Smooth muscle cell (in vitro differentiated cells): ENCODE results near the gene CADM3. TPM values are rescaled to one million over a fixed set of nuclear protein-coding genes. Genes with fewer than 3 reads are reported as not detected.

Experiments used
- DNase-seq: peaks from one replicate; lab custom pipeline; 2025; ENCODE audit not compliant: unreplicated experiment; lab: John Stamatoyannopoulos, UW
- H2AFZ ChIP-seq: fragments of 200-600 bp; sonication (generic); 2 replicates; pipeline ENCODE4 v1.6.0; 2016; ENCODE audit warnings: antibody characterized with exemption, low read depth, mild to moderate bottlenecking
- H3F3A ChIP-seq: fragments of 200-600 bp; sonication (generic); 2 replicates; pipeline ENCODE4 v1.6.0; 2017; ENCODE audit warnings: antibody characterized with exemption, low read depth
- H3K27ac ChIP-seq: fragments of 200-600 bp; sonication (generic); 2 replicates; pipeline ENCODE4 v1.5.1; 2016; ENCODE audit warnings: low read depth, mild to moderate bottlenecking
- H3K27me3 ChIP-seq: fragments of 200-600 bp; sonication (generic); 2 replicates; pipeline ENCODE4 v1.6.1; 2016; ENCODE audit warnings: low read depth, mild to moderate bottlenecking
- H3K36me3 ChIP-seq: fragments of 200-600 bp; sonication (generic); 2 replicates; pipeline ENCODE4 v1.5.1; 2016; ENCODE audit warnings: low read depth
- H3K4me1 ChIP-seq: fragments of 200-600 bp; sonication (generic); 2 replicates; pipeline ENCODE4 v1.5.1; 2016; ENCODE audit warnings: low read depth
- H3K4me2 ChIP-seq: fragments of 200-600 bp; sonication (generic); 2 replicates; pipeline ENCODE4 v1.6.0; 2016; ENCODE audit warnings: mild to moderate bottlenecking
- H3K4me3 ChIP-seq: fragments of 200-600 bp; sonication (generic); 2 replicates; pipeline ENCODE4 v1.5.1; 2016; ENCODE audit warnings: mild to moderate bottlenecking
- H3K79me2 ChIP-seq: fragments of 200-600 bp; sonication (generic); 2 replicates; pipeline ENCODE4 v1.6.0; 2016; ENCODE audit warnings: low read depth, mild to moderate bottlenecking
- H3K9ac ChIP-seq: fragments of 200-600 bp; sonication (generic); 2 replicates; pipeline ENCODE4 v1.6.0; 2016; ENCODE audit warnings: low read depth
- H3K9me3 ChIP-seq: fragments of 200-600 bp; sonication (generic); replicated peaks from 2 replicates; pipeline ENCODE4 v1.5.1; 2016; ENCODE audit warnings: low read depth
- H4K20me1 ChIP-seq: fragments of 200-600 bp; sonication (generic); 2 replicates; pipeline ENCODE4 v1.6.0; 2016; ENCODE audit warnings: low read depth
- WGBS: methylation state at CpG from one replicate; pipeline ENCODE4 v1.1.7; 2016; ENCODE audit warnings: low lambda C conversion rate; 5-methylcytosine and 5-hydroxymethylcytosine counted together
- polyA plus RNA-seq: library from polyadenylated mRNA; unstranded; fragments of >200 nt; fragmentation: Nextera tagmentation; extraction: Ambion mirVana; gene quantifications from 2 replicates; pipeline ENCODE4 v1.2.1, GENCODE V29; 2016
- total RNA-seq: library from RNA; depleted of rRNA; stranded (reverse); fragments of >200 nt; gene quantifications from 2 replicates; pipeline ENCODE4 v1.2.3, GENCODE V29; 2014
- TF ChIP-seq, protein P1 (sequence below): fragments of 200-600 bp; sonication (generic); IDR thresholded peaks from 2 replicates; pipeline ENCODE4 v1.5.1; 2017; ENCODE audit warnings: borderline replicate concordance, mild to moderate bottlenecking, antibody characterized with exemption; ENCODE audit not compliant: insufficient read depth, poor library complexity, severe bottlenecking

The CADM3 gene
- total and polyA plus RNA-seq, 2 experiments from 2014 or later = 0.90 to 1.2 TPM

DNA sequence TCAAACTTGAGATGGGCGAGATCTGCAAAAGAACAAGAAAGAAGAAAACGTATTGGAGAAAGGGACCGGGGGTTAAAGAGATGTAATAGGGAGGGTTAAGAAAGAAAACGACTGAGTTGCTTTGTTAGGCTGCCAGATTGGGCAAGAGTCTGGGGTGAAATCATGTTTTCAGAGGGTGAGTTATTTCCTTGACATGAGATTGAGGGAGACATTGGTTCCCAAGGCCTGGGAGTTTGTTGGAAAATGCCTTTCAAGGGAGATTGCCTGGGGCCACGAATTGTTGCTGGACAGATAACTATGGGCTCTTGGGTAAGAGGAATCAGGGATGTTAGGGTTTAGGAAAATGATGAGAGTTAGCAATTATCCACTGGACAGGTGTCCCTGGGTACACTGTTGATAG is 776 bp upstream of the CADM3 start:
- no peak overlapping the region for H3K4me2 ChIP-seq
- no peaks in the 10 kb centered on the region for H3K9me3 ChIP-seq
- 78% methylated on average over 5 of the region's 5 CpGs for WGBS
- TF ChIP-seq, protein P1, sequence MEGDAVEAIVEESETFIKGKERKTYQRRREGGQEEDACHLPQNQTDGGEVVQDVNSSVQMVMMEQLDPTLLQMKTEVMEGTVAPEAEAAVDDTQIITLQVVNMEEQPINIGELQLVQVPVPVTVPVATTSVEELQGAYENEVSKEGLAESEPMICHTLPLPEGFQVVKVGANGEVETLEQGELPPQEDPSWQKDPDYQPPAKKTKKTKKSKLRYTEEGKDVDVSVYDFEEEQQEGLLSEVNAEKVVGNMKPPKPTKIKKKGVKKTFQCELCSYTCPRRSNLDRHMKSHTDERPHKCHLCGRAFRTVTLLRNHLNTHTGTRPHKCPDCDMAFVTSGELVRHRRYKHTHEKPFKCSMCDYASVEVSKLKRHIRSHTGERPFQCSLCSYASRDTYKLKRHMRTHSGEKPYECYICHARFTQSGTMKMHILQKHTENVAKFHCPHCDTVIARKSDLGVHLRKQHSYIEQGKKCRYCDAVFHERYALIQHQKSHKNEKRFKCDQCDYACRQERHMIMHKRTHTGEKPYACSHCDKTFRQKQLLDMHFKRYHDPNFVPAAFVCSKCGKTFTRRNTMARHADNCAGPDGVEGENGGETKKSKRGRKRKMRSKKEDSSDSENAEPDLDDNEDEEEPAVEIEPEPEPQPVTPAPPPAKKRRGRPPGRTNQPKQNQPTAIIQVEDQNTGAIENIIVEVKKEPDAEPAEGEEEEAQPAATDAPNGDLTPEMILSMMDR = no peak
- H3K79me2 ChIP-seq = no peaks in the 10 kb centered on the region
- no peaks in the 10 kb centered on the region for H3K36me3 ChIP-seq
- H3K4me1 ChIP-seq = no peaks in the 10 kb centered on the region
- peaks cover 8% of the 10 kb centered on the region for H4K20me1 ChIP-seq
- no peak overlapping the region for H3K4me3 ChIP-seq
- DNase-seq = no peak
- no peak overlapping the region for H2AFZ ChIP-seq
- peaks cover 65% of the 10 kb centered on the region for H3K27me3 ChIP-seq
- H3K9ac ChIP-seq = no peak overlapping the region
- H3K27ac ChIP-seq = no peak overlapping the region
- no peaks in the 10 kb centered on the region for H3F3A ChIP-seq

DNA sequence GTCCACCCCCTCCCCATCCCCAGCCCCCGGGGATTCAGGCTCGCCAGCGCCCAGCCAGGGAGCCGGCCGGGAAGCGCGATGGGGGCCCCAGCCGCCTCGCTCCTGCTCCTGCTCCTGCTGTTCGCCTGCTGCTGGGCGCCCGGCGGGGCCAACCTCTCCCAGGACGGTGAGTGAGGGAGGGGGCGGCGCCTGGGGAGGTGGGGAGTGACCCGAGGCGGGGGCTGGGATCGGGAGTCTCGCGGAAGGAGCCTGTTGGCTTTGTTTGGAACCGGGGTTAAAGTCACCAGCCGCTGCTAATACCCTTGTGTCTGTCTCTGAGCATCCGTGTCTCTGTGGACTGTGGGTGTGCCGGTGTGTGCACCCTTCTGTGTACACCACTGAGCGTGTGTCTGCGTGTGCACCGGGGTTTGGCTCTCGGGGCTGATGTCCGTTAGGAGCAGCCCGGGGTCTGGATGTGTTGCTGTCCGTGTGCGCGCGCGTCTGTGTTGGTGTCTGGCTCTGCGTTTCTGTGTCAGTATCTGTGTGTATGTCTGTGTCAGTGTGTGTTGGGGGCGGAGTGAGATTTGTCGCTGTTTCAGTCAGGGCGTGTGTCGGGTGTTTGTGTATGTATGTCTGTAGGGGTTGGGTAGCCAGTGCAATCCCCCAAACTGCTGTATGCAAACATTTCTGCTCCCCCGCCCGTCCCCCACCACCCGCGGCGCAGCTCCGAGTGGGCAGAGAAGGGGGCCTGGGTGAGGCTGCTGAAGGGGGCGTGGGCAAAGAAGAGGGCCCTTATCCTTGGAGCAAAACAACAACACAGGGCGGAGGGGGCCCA is 480 bp downstream of the CADM3 start:
- Histone ChIP-seq H3F3A (no peaks in the 10 kb centered on the region), H3K79me2 (no peaks in the 10 kb centered on the region), H2AFZ (peak overlapping the region; percentile 33), H3K9me3 (no peaks in the 10 kb centered on the region), H3K36me3 (no peaks in the 10 kb centered on the region), H3K4me3 (peak overlapping the region; percentile 52), H3K9ac (no peak overlapping the region), H4K20me1 (peaks cover 18% of the 10 kb centered on the region), H3K27me3 (peaks cover 65% of the 10 kb centered on the region), H3K4me1 (no peaks in the 10 kb centered on the region), H3K4me2 (peak overlapping the region; percentile 93), H3K27ac (no peak overlapping the region)
- TF ChIP-seq, protein P1 = no peak
- no peak for DNase-seq
- WGBS = under 1% methylated on average over 27 of the region's 49 CpGs

DNA sequence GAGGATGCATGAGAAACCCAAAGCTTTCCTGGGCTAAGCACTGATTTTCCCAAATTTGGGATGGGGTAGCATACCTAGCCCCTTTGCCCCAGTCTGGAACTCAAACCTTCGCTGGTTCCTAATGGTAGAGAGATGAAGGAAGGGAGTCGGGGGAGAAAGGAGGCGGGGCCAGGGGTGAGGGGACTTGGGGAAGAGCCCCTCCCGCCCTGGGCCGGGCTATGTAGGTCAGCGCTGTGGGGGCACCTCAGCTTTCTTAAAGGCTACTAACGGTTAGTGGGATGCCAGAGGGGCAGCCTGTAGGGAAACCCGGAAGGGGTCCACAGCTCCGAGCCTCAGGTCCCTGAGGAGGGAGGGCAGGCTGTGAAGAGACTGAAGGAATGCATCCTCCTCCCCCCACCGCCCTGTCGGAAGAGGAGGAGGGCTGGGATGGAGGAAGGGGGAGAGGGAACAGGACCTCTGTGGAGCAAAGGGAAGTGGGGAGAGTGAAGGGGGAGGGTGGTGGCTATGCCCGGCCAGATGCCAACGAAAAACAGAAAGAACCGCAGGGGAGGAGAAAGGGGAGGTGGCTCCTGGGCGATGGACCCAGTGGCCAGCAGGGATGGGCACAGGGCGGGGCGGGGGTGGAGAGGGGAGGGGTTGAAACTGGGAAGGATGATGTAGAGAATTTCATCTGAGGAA is 1.3 kb downstream of the CADM3 start:
- TF ChIP-seq, protein P1 = no peak
- 3% methylated on average over 16 of the region's 17 CpGs for WGBS
- Histone ChIP-seq H2AFZ (no peak overlapping the region), H3F3A (no peaks in the 10 kb centered on the region), H3K36me3 (no peaks in the 10 kb centered on the region), H3K79me2 (no peaks in the 10 kb centered on the region), H3K4me1 (no peaks in the 10 kb centered on the region), H3K4me2 (peak overlapping the region; percentile 93), H3K27me3 (peaks cover 65% of the 10 kb centered on the region), H3K27ac (no peak overlapping the region), H3K4me3 (peak overlapping the region; percentile 52), H3K9ac (no peak overlapping the region), H3K9me3 (no peaks in the 10 kb centered on the region), H4K20me1 (peaks cover 25% of the 10 kb centered on the region)
- DNase-seq = no peak

DNA sequence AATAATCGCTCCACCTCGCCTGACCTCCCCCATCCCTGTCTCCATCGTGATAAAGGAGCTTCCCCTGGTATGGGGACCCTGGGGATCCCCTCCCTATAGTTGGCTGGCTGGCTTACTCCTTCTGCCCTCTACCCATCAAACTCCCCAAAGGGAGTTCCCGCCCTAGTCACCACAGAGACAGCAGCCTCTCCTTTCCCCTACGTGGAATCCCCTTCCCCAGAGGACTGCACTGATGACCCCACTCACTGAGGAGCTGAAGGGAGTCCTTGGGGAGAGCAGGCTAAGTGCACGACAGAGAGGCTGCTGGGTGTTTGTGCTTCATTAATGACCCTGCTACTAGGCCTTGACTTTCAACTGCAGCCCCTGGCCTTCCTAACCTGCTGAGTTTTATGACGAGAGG is 1.9 kb downstream of the CADM3 start:
- Histone ChIP-seq H3K27me3 (peaks cover 60% of the 10 kb centered on the region), H3K36me3 (no peaks in the 10 kb centered on the region), H3K4me2 (no peak overlapping the region), H3K27ac (no peak overlapping the region), H3K79me2 (no peaks in the 10 kb centered on the region), H3K9ac (no peak overlapping the region), H3K4me1 (no peaks in the 10 kb centered on the region), H3K9me3 (no peaks in the 10 kb centered on the region), H3F3A (no peaks in the 10 kb centered on the region), H2AFZ (no peak overlapping the region), H3K4me3 (no peak overlapping the region), H4K20me1 (peaks cover 25% of the 10 kb centered on the region)
- TF ChIP-seq, protein P1 = no peak
- DNase-seq = no peak
- 43% methylated on average over 7 of the region's 7 CpGs for WGBS
